GM18951 (cell line): ENCODE data around the gene RPP25L.

Source experiments
- POLR2A ChIP-seq: IDR thresholded peaks from 4 replicates; pipeline ENCODE4 v1.6.1; 2011; ENCODE audit warnings: mild to moderate bottlenecking; ENCODE audit not compliant: insufficient read length, insufficient read depth; ENCODE audit errors: extremely low read depth
- in situ Hi-C: fragments of 300-500 bp; cut with MboI; formaldehyde crosslinking; loops from one replicate; pipeline ENCODE4 v1.12.0; 2022; ENCODE audit warnings: low sequenced_read_pairs, mixed read lengths, inconsistent platforms; ENCODE audit not compliant: unreplicated experiment

Gene RPP25L, protein sequence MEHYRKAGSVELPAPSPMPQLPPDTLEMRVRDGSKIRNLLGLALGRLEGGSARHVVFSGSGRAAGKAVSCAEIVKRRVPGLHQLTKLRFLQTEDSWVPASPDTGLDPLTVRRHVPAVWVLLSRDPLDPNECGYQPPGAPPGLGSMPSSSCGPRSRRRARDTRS

DNA sequence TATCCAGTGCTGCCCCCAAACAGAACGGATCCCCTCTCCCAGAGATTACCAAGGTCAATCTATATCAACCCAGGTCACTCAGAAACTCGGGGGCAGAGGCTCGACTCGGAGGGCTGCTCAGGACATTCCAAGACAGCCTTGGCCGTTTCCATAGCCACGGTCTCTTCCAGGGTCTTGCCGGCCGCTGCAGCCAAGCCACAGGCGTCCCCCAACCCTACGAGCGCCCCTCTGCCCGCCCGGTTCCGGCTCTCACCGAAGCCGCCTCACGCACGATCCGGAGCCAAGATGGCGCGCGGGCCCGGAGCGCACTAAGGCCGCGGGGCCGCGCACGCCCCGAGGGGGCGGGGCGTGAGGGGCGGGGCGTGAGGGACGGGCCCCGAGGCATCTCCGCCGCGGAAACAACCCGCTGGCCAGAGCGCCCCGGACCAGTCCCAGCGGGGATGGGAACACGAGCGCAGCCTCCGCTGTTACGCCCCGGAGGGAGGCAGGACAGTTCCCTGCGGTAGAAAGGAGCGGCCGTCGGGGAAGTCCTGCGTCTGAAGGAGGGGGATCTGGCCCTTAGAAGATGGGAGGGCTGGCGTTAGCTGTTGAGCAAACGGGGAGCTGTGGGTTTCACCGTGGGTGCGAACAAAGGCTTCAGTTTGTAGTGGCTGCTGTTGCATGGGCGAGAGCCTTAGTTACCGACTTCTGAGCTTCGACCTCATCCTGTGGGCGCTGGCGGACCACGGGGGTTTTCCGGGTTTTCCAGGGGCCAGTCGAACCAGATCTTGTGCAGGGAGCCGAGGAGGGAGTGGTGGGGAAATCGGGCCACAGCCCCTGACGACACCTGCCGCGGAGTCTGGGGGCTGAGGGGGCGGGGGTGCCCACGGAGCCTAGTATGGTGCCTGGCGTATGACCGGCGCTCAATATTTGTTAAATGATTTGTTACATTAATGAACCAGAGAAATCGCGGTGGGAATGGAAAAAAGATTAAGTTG lies at the start of gene RPP25L:
Gene RPP25L (minus strand): TSS at position 287 of the 977 bp plus-strand sequence. CDS start 801 bp downstream, outside the sequence.
- in situ Hi-C loops = no loop called here
- TF ChIP-seq POLR2A = peak; percentile 94

DNA sequence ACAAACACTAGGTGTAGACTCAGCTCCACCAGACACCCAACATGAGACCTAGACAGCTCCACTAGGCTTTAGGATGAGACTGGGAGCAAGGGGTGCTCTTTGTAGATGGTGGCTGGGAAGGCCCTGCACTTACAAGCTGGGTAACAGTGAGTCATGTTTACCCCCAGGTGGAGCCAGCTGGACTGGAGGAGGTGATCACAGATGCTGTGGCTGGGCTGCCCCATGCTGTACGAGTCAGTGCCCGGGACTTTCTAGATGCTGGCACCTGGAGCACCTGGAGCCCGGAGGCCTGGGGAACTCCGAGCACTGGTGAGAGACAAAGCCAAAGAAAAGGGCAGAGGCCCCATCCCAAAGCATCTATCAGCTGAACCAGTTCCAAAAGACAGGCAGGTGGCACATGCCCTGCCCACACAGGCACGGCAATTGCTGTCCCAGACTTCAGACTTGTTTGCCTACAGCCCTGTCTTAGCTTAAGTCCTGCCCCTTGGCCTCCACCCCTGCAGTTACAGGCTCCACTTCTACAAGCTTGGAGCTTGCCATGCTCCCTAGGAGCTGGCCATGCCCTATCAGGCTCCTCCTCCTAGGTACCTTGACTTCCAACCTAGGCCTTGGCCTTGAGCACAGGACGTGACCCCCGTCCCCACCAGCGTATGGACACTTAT lies 47.8 kb upstream of the RPP25L start:
- TF ChIP-seq POLR2A = no peak
- in situ Hi-C loops = no loop called here

DNA sequence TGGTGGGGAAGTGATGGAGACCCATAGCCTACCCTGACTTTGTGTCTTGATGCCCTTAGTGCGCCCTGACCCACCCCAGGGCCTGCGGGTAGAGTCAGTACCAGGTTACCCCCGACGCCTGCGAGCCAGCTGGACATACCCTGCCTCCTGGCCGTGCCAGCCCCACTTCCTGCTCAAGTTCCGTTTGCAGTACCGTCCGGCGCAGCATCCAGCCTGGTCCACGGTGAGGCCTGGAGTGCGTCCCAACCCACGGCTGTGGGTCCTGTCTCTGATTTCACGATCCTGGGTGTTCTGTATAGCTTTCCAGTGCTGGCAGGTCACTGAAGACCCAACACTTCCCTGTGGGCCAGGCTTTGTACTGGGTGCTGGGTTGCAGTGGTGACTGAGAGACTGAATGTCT lies 46.6 kb upstream of the RPP25L start:
- TF ChIP-seq POLR2A = no peak
- in situ Hi-C loops = no loop called here

DNA sequence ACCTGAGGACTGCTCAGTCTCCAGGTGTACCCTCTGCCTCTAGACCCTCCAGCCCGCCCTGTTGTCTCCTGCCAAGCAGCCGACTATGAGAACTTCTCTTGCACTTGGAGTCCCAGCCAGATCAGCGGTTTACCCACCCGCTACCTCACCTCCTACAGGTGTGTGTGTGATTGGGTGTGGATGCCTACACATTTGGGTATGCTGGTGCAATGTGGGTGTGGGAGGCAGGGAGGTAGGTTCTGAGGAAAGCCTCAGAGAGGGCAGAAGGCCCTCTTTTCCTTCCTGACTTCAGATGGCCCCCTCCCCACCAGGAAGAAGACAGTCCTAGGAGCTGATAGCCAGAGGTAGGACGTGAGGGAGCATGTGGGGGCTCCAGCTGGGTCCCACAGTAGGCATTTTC lies 45.1 kb upstream of the RPP25L start:
- no peak for TF ChIP-seq POLR2A
- in situ Hi-C loops = no loop called here

DNA sequence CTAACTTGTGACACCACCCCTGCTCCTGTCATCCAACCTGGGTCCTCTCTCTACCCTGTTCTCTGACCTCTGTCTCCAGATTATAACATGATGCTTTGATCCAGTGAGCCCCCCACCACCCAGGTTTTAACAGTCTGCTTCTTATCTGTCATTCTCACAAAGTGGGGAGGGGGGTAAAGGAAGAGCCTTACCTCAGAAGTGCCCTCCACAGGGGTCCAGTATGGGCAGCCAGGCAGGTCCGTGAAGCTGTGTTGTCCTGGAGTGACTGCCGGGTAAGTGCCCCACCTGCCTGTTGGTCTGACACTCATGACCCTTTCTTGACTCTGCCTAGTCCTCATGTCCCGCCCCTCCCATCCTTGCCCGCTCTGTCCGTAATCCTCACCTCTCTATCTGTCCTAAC lies 43.5 kb upstream of the RPP25L start:
- TF ChIP-seq POLR2A = no peak
- in situ Hi-C loops = no loop called here

DNA sequence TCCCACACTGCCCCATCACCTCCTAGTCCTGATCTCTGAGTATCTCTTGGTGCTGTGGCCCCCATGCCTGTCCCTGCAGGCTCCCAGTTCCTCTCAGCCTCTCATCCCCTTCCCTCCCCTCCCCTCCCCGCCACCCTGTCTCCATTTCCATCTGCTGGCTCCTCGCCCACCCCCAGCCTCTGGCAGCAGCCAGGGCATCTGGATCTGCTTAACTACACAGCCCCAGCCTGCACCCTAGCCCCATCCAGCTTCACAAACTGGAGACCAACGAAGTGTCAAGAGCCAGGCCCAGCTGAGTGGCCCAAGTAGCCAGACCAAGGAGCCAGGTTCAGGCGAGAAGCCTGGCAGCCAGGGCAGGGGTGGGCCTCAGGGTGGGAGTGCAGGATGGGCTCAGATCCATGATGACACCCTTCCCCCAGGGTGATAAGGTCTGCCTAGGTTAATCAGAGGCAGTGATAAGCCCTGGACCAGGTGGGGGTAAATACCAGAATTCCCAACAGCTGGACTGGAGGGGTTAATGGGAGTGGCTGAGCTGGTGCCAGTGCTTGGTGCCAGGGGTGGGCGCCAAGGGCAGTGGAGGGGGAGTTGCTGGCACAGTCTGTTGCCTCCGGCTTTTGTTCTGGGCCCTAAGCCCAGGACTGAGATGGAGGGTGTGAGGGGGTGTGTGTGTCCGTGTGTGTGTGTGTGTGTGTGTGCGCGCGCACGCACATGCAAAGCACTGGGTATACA lies 42.6 kb upstream of the RPP25L start:
- TF ChIP-seq POLR2A = no peak
- in situ Hi-C loops = no loop called here

DNA sequence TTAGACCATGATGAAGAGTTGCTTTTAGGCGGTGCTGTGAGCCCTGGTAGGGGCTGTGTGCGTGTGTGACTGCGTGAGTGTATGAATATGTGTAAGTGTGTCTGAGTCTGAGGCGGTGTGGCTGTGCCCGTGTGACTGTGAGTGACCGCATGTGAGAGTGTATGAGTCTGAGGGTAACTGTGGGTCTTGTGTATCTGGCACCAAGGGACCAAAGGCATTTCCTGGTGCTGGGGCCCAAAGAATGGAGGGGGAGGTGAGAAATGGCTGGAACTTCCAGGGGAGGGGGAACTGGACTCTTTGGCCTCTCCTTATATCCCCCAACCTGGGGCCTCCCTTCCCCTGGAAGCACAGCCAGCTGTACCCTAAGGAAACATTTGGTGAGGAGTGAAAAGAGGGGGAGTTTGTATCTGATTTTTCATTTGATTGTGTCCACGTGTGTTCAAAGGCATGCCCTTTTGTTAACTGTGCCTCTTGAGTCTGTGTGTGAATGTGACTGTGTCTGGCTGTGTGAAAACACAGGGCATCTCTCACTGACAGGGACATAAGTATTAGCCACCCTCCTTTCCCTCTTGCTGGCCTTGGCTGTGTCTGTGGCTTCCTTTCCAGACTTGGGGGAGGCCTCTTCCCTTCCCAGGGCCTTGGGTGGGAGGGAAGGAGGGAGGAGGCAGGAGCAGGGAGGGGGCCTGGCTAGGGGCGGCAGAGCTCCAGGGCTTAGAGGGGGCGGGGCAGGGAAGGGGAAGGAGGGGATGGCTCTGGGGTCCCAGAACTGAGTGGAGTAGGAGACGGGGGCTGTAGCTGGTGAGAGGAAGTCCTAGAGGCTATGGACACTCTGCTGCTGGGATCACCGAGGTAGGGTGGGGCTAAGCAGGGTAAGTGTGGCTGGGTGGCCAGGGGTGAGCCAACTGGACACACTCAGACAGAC lies 41.5 kb upstream of the RPP25L start:
- in situ Hi-C loops = no loop called here

DNA sequence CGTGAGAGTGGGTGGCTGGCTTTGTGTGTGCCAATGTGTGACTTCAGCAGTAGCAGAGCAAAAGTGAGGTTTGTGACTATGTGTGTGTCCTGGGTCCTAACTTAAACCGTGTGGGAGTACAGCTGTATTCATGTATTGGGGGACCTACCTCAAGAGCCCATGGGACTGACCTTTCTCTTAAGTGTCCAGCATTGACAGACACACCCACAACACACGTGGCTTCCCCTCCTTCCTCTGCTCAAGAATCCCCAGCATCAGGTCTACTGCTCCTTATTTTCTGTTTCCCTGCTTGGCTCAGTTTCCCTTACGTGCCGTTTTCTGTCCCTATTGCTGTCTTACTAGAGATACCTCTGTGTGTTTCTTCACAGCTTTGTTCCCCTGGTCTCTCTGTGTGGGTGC lies 40.7 kb upstream of the RPP25L start:
- TF ChIP-seq POLR2A = no peak
- in situ Hi-C loops = no loop called here

More for the DNA sequence above, 41.5 kb upstream of the RPP25L start:
- no peak for TF ChIP-seq POLR2A

DNA sequence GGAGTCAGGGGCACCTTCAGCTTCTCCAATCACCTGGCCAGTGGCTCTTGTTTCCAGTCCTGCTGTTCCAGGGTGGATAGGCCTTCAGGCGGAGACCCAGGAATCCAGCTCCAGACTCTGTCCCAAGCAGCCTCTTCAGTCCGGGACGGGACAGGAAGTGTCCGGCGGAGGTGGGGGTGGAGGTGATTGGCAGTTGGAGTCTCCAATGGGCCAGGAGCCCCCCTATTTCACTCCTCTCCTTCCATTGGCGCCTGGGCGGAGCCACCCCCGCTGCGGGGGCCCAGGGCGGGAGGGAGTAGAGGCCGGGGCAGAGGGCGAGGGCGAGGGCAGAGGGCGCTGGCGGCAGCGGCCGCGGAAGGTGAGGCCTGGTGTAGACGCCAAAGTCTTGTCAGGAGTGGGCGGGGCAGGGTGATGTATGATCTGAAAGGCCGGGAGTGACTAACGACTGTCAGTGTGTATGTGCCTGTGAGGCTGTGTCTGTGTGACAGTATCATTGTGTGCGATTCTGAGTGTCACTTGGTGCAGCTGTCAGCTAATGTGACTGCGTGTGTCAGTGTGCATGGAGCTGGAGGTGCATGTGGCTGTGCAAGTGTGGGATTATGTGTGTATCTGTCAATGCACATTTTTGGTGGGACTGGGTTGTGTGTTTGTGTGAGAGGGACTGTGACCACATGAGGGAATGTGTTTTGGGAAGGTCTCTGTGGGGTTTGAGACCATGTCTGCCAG lies 40.1 kb upstream of the RPP25L start, which contains the start of gene IL11RA:
Gene IL11RA (plus strand): TSS at position 310 of the 726 bp plus-strand sequence. CDS start 3,033 bp downstream, outside the sequence.
- in situ Hi-C loops = no loop called here

DNA sequence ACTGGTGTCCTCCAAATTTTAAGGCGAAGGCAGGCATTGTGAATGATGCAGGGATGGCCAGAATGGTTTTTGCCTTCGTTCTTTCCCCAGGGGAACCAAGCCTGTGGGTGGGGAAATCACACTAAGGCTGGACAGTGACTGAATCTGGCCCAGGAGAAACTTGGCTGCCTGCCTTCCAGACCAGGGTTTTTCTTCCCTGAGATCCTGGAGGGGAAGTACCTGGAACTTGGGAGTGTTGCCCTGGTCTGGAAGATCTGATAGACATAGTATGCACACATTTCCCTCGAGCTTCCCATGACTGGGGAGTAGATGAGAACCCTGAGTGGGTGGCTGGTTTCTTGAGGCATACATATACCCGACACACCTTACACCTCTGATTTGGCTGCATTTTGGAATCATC lies 39.4 kb upstream of the RPP25L start:
- in situ Hi-C loops = no loop called here
- TF ChIP-seq POLR2A = no peak

More for the DNA sequence above, 40.1 kb upstream of the RPP25L start, which contains the start of gene IL11RA:
- TF ChIP-seq POLR2A = peak; percentile 16

DNA sequence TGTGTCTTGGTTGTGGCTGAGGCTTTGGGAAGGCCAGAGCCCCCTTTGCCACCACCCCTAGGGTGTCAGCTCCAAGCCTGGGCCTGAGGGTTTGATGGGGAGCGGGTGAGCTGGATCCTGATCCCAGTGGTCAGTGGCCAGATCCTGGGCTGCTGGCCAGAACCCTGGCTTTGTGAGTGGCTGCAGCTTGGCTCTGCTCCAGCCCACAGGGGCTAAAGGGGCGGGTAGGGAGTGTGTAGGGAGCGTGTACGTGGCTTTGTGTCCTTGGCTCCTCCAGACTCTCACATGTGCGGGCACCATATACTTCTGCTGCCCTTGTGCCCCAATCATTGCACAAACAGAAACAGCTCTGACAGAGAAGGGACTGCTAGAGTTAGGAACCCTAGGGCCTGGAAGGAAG lies 38.9 kb upstream of the RPP25L start:
- in situ Hi-C loops = no loop called here
- TF ChIP-seq POLR2A = no peak
